Measurements from ENCODE around the gene KRABD2.
A peak's percentile ranks its signal among the peaks of the same experiment; 100 is the strongest.

KRABD2 gene

DNA sequence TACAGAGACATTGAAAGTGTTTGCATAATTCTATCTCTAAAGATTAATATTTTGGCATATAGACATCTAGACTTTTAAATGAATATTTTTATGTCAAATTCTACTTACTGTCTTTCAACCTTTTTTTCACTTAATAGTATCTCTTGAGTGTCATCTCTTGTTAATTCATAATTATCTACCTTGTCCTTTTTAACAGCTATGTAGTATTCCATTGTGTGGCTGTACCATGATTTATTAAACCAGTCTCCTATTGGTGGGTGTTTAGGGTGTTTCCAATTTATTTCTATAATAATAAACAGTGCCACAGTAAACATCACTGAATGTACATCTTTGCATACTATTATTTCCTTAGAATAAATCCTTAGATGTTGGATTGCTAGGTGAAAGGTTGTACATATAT, 37.4 kb upstream of the KRABD2 start:
- H3K4me3 ChIP-seq (replicated peaks; ENCODE audit: low read depth, low read length) = no peak overlapping the region
- no peak for DNase-seq (ENCODE audit: low read depth)
- TF ChIP-seq, protein P1, sequence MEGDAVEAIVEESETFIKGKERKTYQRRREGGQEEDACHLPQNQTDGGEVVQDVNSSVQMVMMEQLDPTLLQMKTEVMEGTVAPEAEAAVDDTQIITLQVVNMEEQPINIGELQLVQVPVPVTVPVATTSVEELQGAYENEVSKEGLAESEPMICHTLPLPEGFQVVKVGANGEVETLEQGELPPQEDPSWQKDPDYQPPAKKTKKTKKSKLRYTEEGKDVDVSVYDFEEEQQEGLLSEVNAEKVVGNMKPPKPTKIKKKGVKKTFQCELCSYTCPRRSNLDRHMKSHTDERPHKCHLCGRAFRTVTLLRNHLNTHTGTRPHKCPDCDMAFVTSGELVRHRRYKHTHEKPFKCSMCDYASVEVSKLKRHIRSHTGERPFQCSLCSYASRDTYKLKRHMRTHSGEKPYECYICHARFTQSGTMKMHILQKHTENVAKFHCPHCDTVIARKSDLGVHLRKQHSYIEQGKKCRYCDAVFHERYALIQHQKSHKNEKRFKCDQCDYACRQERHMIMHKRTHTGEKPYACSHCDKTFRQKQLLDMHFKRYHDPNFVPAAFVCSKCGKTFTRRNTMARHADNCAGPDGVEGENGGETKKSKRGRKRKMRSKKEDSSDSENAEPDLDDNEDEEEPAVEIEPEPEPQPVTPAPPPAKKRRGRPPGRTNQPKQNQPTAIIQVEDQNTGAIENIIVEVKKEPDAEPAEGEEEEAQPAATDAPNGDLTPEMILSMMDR (IDR thresholded peaks at IDR 0.05; ENCODE audit: low read length, missing control alignments) = no peak

DNA sequence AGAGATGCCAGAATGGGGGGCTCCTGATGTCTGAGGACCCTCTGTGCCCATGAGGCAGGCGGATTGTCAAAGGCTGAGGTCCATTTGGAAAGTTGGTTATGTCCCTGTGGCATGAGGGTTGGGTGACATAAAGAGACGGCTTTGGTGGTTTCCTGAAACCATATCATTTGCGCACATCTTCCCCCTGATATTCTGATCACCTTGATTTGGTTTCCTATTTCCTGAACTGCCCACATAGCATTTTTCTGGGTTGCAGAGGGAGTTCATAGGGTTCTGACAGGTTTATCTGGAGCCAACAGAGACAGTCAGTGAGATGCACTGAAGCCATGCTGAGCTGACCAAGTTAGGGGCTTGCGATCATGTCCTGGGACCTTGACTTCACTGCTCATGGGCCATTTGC, 36.8 kb upstream of the KRABD2 start:
- no peak for DNase-seq (ENCODE audit: low read depth)
- no peak overlapping the region for H3K4me3 ChIP-seq (replicated peaks; ENCODE audit: low read depth, low read length)
- TF ChIP-seq, protein P1 (IDR thresholded peaks at IDR 0.05; ENCODE audit: low read length, missing control alignments) = no peak

DNA sequence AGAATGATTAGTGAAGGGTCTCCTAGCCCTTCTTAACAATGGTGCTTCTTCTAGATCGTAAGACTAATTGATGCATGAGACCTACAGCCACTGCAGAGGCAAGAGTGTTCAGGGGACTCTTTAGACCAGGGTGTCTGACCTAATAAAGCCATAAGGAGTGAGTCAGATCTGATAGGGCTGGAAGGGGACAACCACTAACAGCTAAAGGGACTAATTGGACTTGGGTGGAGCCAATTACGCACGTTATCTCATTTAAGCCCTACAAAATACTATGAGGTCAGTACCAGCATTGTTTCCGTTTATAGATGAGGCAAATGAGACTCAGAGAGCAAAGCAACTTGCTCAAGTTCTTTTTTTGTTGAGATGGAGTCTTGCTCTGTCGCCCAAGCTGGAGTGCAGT, 35.6 kb upstream of the KRABD2 start:
- TF ChIP-seq, protein P1 (IDR thresholded peaks at IDR 0.05; ENCODE audit: low read length, missing control alignments) = no peak
- DNase-seq (ENCODE audit: low read depth) = no peak
- no peak overlapping the region for H3K4me3 ChIP-seq (replicated peaks; ENCODE audit: low read depth, low read length)

DNA sequence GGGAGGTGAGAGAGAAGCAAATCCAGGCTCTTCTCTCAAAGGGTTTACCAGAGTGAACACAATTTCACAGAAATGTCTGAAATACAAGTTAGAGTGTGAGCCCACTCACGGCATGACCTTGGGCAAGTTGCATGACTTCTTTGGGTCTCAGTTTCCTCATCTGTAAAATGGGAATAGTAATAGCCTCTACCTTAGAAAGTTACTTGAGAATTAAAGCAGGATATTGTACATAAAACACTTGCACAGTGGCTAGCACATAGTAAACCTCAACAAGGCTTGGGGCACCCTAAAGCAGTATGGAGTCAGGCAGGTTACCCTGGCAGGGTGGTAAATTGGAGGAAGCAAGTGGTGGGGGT, 34.4 kb upstream of the KRABD2 start:
- TF ChIP-seq, protein P1 (IDR thresholded peaks at IDR 0.05; ENCODE audit: low read length, missing control alignments) = no peak
- H3K4me3 ChIP-seq (replicated peaks; ENCODE audit: low read depth, low read length) = no peak overlapping the region
- no peak for DNase-seq (ENCODE audit: low read depth)

DNA sequence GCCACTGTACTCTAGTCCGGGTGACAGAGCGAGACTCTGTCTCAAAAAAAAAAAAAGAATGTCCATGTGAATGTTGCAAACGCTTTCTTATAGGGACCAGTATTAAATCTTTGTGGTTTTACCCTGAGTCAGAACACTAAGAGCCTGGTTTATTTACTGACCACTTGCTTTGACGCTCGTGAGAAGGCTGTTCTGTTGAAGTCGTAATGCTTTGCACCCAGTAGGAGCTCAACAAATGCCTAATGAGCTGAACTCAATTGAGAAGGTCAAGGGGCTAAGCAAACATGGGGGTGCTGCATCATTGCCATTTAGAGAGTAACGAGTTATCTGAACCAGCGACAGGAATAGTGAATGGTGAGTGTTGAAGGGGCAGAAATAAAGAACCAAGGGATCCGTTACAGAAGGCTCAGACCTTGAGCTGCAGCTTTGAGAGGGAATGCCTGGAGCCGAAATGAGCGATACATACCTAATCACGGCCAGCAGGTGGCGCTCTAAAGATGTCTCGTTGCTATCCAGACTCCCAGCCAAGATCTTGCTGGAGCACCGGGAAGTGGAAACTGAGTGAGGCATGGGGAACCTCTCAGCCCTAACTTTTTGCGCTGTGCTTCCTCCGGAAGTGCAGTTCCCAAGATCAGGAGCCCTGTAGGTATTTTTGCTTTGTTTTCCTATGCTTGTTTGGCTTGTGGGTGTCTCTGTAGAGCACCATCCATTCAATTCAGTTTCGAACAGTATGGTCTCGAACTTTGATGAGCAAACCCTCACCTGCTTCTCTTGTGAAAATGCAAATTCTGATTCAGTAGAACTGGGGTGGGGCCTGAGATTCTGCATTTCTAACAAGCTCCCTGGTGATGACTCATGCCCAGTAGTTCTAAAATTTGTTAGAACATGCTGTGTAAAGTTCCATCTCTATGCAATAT, 33.7 kb upstream of the KRABD2 start:
- no peak overlapping the region for H3K4me3 ChIP-seq (replicated peaks; ENCODE audit: low read depth, low read length)
- TF ChIP-seq, protein P1 (IDR thresholded peaks at IDR 0.05; ENCODE audit: low read length, missing control alignments) = peak; percentile 79
- peak; percentile 91 for DNase-seq (ENCODE audit: low read depth)

DNA sequence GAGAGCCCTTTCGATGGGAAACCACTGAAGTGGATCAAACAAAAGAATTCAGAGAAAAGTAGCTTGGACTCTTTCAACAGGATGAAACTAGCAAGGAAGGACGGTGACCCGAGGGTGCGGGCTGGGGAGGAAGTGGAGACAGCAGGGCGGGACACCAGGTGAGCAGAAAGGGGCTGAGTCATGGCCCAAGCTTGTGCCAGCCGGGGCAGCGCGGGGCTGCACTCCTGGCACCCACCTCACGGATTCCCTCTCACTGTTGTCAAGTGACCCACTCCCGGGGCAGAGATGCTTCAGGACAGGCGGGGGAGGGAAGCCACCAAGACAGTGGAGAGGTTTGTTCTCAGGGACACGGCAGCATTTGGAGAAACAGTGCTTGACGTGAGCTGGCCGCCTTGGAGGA, 31.9 kb upstream of the KRABD2 start:
- no peak for DNase-seq (ENCODE audit: low read depth)
- TF ChIP-seq, protein P1 (IDR thresholded peaks at IDR 0.05; ENCODE audit: low read length, missing control alignments) = no peak

DNA sequence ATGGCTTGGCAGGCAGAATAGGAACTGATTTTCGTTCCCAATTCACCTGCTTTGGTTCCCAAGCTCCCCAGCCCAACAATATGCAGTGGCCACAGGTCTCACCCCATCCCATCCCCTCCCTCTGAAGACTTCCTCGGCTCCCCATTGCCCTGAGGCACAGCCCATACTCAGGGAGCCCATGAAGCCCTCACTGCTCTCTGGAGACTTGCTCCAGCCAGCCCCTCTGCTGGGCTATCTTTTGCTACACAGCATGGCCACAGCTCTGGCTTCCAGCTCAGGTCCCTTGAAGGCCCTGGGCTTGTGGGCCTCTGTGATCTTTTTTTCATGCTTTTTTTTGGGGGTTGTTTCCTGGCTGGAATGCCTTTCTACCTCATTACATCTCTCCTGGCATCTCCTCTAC, 29.7 kb upstream of the KRABD2 start:
- TF ChIP-seq, protein P1 (IDR thresholded peaks at IDR 0.05; ENCODE audit: low read length, missing control alignments) = no peak
- DNase-seq (ENCODE audit: low read depth) = no peak
- no peak overlapping the region for H3K4me3 ChIP-seq (replicated peaks; ENCODE audit: low read depth, low read length)

More for the DNA sequence above, 31.9 kb upstream of the KRABD2 start:
- no peak overlapping the region for H3K4me3 ChIP-seq (replicated peaks; ENCODE audit: low read depth, low read length)

All from fibroblast of pulmonary artery (primary cell).